HG03095 (cell line): ENCODE measurements around the gene KITLG.
"Not testable (repeated sequence)": the region's sequence is repeated elsewhere in the genome, so short reads cannot be mapped to it uniquely, and the experiment has no call there.

Experiments used
- ATAC-seq: cut with Tn5 transposase; IDR thresholded peaks from one replicate; pipeline ENCODE4 v1.9.1; 2021; ENCODE audit warnings: moderate library complexity; ENCODE audit not compliant: unreplicated experiment

The KITLG gene

GRCh38 chr12:88496891-88497371 is 83.3 kb downstream of the KITLG start:
- no peak for ATAC-seq

DNA sequence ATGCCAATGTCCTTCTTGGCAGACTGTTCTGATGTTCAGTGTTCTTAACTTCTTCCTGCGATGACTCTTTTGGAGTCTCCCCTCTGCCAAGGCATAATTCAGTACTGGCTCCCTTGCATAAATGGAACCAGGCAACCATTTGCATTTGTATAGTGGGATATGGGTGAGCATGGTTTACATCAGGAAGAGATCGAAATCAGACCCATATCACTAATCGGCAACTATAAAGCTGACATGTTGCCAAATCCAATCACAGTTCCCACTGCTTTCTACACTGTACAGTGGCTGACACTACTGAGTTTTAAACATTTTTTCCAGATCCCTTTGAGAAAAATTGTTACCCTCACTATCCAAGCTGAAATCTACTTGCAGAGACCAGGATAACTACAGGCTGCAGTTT is 83.8 kb downstream of the KITLG start:
- no peak for ATAC-seq

GRCh38 chr12:88495031-88495430 is 85.2 kb downstream of the KITLG start:
- no peak for ATAC-seq

DNA sequence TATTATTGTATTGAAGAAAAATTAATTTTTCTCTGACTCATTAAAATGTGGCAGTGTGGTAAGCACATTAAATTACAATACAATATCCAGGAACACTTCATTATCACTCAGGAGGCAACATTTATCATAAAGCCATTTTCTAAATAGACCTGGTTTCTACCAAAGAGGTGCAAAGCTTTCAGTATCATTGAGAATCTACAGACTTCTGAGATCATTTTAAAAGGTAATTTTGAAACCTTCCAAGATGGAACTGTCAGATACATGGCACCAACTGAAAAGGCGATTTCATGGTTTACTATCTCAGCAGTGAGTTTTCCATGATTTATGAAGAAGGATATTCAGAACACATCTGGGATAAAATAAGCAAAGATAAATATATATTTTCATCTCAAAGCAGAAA is 85.8 kb downstream of the KITLG start:
- ATAC-seq: no peak

- ATAC-seq: no peak
These were observed 86.6 kb downstream of the KITLG start for GRCh38 chr12:88493636-88494035.

DNA sequence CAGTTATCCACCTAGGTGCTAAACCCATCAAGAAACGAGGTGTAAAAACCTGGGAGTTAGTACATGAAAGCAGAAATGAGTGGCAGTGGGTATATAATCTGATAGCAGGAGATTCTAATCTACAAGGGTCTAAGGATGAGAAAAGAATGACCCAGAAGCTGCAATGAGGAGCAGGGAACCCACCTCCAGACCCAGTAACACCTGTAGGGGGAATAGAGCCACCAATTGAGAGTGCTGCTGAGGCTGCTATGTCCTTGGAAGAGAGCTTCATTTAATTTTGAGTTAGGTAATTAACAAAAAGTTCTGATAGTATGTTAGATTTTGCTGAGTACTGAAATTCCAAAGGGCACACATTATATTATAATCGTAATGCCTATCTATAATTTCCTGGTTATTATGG is 89.8 kb downstream of the KITLG start:
- no peak for ATAC-seq

- no peak for ATAC-seq
These were observed 107.5 kb downstream of the KITLG start for GRCh38 chr12:88472775-88473174.

DNA sequence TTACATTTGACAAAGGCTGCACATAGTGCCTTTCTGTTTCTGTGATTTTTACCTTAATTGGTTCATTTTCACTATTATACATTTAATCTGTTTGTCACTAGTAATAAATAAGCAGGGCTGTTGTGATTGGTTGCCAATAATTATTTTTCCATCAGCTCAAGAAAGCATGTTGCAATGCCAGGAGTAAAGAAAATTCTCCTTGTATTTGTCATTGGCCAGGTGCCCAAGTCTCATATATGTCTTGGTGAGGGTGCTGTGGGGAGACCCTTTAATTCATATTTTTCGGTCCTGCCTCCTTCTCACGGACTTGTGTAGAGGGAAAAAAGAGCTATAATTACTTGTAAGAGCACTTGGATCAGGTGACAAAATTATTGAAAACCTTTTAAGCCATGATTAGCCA is 108.0 kb downstream of the KITLG start:
- no peak for ATAC-seq

- ATAC-seq: no peak
These were observed 108.8 kb downstream of the KITLG start for GRCh38 chr12:88471331-88472045.

- no peak for ATAC-seq
These were observed 111.1 kb downstream of the KITLG start for GRCh38 chr12:88469154-88469553.

GRCh38 chr12:88468581-88468980 is 111.7 kb downstream of the KITLG start:
- ATAC-seq: no peak

DNA sequence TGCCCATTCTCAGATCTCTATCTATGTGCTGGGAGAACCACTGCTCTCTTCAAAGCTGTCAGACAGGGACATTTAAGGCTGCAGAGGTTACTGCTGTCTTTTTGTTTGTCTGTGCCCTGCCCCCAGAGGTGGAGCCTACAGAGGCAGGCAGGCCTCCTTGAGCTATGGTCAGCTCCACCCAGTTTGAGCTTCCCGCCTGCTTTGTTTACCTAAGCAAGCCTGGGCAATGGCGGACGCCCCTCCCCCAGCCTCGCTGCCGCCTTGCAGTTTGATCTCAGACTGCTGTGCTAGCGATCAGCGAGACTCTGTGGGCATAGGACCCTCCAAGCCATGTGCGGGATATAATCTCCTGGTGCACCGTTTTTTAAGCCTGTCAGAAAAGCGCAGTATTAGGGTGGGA is 113.6 kb downstream of the KITLG start:
- ATAC-seq: not testable (repeated sequence)

- ATAC-seq: no peak
These were observed 121.9 kb downstream of the KITLG start for GRCh38 chr12:88458327-88458726.

DNA sequence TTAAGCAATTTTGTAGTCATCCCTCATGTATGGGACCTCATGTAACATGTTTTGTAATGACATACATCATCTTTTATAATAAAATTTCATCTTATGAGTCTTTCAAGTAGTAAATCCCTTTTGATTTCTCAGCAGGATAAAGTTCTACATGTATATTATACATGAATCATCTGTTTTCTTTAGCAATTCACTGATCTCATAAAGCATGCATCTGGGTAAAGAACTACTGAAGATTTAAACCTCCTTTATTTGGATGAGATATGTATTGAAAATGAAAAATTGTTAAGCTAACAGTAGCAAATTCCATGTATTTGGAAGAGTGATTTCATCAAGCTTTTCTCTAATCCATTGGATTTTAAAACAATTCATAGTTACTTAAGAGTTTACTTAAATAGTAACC is 126.9 kb downstream of the KITLG start:
- ATAC-seq: no peak

DNA sequence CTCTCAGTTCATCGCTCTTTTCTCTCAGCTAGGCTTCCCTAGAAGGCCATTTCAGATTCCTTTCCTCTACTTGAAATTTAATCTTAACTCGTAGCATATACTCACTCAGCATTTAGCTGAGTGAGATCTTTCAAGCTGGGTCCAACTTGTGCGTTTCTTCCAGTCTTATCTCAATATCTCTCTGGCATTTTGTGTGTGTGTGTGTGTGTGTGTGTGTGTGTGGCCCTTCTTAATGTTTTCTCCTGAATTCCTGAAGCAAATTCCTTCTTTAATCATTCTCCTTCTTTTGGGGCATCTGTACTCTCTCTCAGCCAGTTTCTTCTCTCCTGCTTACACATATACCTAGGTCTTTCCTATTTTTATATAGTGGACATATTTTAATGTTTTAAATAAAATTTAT is 129.1 kb downstream of the KITLG start:
- no peak for ATAC-seq

DNA sequence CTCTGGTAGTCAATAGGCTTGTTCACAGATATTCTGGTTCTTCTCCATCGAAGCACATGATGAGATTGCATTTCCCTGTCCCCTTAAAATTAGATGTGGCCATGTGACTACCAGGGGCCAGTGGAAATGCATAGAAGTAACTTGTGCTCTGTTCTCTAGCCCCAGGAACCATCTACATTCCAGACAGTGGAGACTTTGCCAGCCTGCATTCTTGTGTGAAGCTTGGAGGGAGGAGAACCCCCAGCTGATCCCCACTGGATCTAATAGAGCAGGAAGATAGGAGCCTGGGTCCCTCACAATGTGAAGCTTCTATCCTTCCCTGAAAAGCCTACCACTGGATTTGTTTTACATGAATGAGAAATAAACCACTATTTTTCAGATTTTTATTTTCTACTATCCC is 130.1 kb downstream of the KITLG start:
- ATAC-seq: no peak

- ATAC-seq: no peak
These were observed 131.8 kb downstream of the KITLG start for GRCh38 chr12:88448337-88448915.

GRCh38 chr12:88445705-88446394 is 134.4 kb downstream of the KITLG start:
- no peak for ATAC-seq

DNA sequence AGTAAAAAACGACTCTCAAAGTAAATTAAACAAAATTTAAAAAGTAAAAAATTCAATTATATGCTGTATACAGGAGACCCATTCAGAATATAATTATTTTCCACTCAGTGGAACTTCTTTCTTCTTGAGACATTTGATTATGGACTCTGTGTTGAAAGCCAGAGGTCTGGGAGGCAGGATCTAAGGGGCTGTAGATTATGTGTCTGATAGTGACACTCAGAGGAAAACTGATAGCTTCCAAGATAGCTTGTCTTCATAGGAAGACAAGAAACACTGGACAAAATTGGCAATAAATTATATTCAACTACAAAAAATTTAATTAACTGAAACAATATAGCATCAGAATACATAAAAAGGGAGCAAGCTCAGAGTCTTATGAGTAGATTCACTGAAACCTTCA is 135.8 kb downstream of the KITLG start:
- no peak for ATAC-seq
